Skeletal muscle tissue (tissue), 5 donors: ENCODE measurements around the gene SDE2. TPM values are rescaled to one million over a fixed set of nuclear protein-coding genes. Genes with fewer than 3 reads are reported as not detected.
"Not testable (repeated sequence)": the region's sequence is repeated elsewhere in the genome, so short reads cannot be mapped to it uniquely, and the experiment has no call there.

Source experiments
- H3K27ac ChIP-seq: one replicate; pipeline ENCODE4 v1.7.0; 2013; ENCODE audit warnings: mild to moderate bottlenecking, low read depth, low read length, inconsistent platforms
- H3K27me3 ChIP-seq, 3 donors: one replicate each; pipeline ENCODE4 v1.7.0; 2013; ENCODE audit warnings: low read length in 3 of 3; ENCODE audit not compliant: control insufficient read depth in 3 of 3, insufficient read depth in 3 of 3
- H3K36me3 ChIP-seq, 3 donors: one replicate each; pipeline ENCODE4 v1.7.0; 2013; ENCODE audit warnings: low read length in 3 of 3; ENCODE audit not compliant: control insufficient read depth in 3 of 3, insufficient read depth in 3 of 3
- H3K4me1 ChIP-seq, 3 donors: one replicate each; pipeline ENCODE4 v1.7.0; 2013; ENCODE audit warnings: low read length in 3 of 3, mild to moderate bottlenecking in 3 of 3; ENCODE audit not compliant: control insufficient read depth in 3 of 3, insufficient read depth in 3 of 3
- H3K4me3 ChIP-seq, 3 donors: one replicate each; pipeline ENCODE4 v1.7.0; 2013; ENCODE audit warnings: low read length in 3 of 3
- H3K9ac ChIP-seq, 3 donors: one replicate each; pipeline ENCODE4 v1.7.0; 2013; ENCODE audit warnings: low read length in 3 of 3, mild to moderate bottlenecking in 3 of 3, moderate library complexity in 2 of 3, low read depth in 1 of 3
- H3K9me3 ChIP-seq, 3 donors: one replicate each; pipeline ENCODE4 v1.7.0; 2013; ENCODE audit warnings: low read length in 3 of 3; ENCODE audit not compliant: control insufficient read depth in 3 of 3
- small RNA-seq: library from RNA; depleted of rRNA; stranded (forward); fragments of <200 nt; gene quantifications from one replicate; pipeline ENCODE3, GENCODE V24; 2014
- total RNA-seq: library from RNA; depleted of rRNA; stranded (reverse); fragments of >200 nt; gene quantifications from one replicate; pipeline ENCODE4 v1.2.3, GENCODE V29; 2014
- donor health status: Osteomylitis.

The SDE2 gene
- total RNA-seq, 1 donor from 2014 or later: 28.2 TPM

- not testable (repeated sequence) for H3K4me3 ChIP-seq, H3K27me3 ChIP-seq, H3K36me3 ChIP-seq, H3K27ac ChIP-seq, H3K9ac ChIP-seq, H3K9me3 ChIP-seq
- peaks cover 5 to 19% (median 14%) of the 10 kb centered on the region in 3 donors for H3K4me1 ChIP-seq
Observed at GRCh38 chr1:225939097-225939938, 59.8 kb downstream of the SDE2 start.

DNA sequence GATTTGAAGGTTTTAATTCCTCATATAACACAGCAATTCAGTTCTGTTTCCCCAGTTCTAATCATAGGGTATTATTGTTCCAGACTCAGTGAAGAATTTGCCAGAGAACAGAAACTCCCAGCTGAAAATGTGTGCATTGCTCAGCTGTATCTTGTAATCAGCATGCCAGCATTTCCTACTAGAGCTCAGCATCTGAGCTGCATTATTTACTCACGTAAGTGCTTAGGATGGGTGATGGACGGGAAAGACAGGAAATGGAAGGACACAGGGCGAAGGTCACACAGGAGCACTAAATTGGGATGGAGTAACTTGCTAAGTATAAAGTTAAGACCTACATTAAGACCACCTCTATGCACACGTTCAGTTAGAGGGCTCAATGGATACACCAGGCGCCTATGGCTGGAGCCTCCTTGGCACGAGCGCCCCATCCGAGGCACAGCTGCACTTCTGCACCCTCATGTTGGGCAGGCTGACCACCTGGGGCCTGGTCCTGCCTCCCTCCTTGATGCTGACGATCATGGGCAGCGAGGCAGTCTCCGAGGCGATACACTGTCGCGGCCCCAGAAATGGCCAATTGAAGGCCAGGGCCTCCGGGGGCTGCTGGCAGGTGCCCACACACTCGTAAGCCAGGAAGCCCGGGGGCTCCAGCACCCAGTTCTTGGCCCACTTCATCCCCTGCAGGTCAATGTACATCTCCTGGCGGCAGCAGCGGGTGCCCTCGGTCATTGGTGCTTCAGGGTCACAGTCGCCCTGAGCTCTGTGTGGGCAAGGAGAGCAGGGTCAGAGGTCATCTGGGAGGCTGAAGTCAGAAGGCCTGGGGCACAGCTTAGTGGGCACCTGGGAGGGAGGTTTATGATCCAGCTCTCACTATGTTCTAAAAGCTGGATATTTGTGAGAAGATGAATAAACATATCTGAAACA is 61.8 kb downstream of the SDE2 start:
- Histone ChIP-seq H3K9ac (no peak overlapping the region), H3K27me3 (peaks cover 0 to 5% (median 2%) of the 10 kb centered on the region in 3 donors), H3K27ac (no peak overlapping the region), H3K36me3 (no peaks in the 10 kb centered on the region), H3K4me3 (no peak overlapping the region), H3K4me1 (peaks cover 5 to 15% (median 14%) of the 10 kb centered on the region in 3 donors), H3K9me3 (no peaks in the 10 kb centered on the region)

DNA sequence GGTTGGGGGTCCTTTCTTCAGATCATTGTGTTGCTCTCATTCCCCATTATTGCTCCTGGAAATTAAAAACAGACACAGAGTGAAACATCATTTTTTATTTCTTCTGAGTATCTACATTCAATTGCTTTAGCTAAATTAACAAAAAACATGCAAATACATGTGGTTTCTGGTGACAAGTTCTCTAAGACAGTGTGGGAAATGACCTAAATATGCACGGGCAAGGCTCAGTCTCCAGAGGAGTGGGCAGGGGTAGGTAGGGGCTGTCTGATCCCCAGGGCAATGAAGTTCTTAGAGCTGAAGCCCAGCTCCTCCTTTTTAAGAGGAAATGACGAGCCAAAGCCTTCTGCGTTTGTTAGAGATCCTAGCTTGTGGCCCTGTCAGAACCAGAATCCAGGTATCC is 62.6 kb downstream of the SDE2 start:
- Histone ChIP-seq H3K9me3 (no peaks in the 10 kb centered on the region), H3K36me3 (no peaks in the 10 kb centered on the region), H3K27me3 (peaks cover 0 to 5% (median 2%) of the 10 kb centered on the region in 3 donors), H3K4me1 (peaks cover under 1 to 10% (median 9%) of the 10 kb centered on the region in 3 donors), H3K4me3 (no peak overlapping the region), H3K9ac (no peak overlapping the region), H3K27ac (no peak overlapping the region)

- not testable (repeated sequence) for H3K36me3 ChIP-seq, H3K4me3 ChIP-seq, H3K9me3 ChIP-seq, H3K9ac ChIP-seq, H3K4me1 ChIP-seq, H3K27ac ChIP-seq, H3K27me3 ChIP-seq
Observed at GRCh38 chr1:225936086-225936485, 63.1 kb downstream of the SDE2 start.

DNA sequence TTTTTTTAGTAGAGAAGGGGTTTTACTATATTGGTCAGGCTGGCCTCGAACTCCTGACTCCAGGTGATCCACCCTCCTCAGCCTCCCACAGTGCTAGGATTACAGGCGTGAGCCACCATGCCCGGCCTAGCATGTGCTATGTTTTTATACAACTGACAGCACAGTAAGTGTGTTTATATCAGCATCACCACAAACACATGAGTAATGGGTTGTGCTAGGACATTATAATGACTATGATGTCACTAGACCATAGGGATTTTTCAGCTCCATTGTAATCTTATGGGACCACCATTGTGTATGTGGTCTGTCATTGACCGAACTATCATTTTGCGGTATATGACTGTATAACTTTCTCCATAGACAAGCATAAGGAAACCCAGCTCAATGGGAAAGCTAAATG is 64.4 kb downstream of the SDE2 start:
- no peaks in the 10 kb centered on the region for H3K27me3 ChIP-seq
- no peaks in the 10 kb centered on the region for H3K36me3 ChIP-seq
- H3K4me3 ChIP-seq: no peak overlapping the region
- H3K27ac ChIP-seq: no peak overlapping the region
- no peaks in the 10 kb centered on the region for H3K9me3 ChIP-seq
- H3K9ac ChIP-seq: no peak overlapping the region
- H3K4me1 ChIP-seq: no peaks in the 10 kb centered on the region

GRCh38 chr1:225933072-225933471 is 66.1 kb downstream of the SDE2 start:
- no peak overlapping the region for H3K4me3 ChIP-seq
- no peak overlapping the region for H3K9ac ChIP-seq
- H3K4me1 ChIP-seq: no peaks in the 10 kb centered on the region
- no peaks in the 10 kb centered on the region for H3K36me3 ChIP-seq
- H3K9me3 ChIP-seq: no peaks in the 10 kb centered on the region
- H3K27me3 ChIP-seq: no peaks in the 10 kb centered on the region
- no peak overlapping the region for H3K27ac ChIP-seq

Small RNA genes within 50 kb of the gene (small RNA-seq; reads per million reads assigned to genes)
- gene AL117348.1 (not detected), gene NDUFA3P3 (not detected)

Other genes starting within 250 kb of the SDE2 start
- gene SRP9, start 221.5 kb downstream of the SDE2 start, total RNA-seq: 139 TPM
- 13.0 TPM for gene EPHX1, start 189.2 kb downstream of the SDE2 start, total RNA-seq
- gene TMEM63A, start 117.0 kb downstream of the SDE2 start, total RNA-seq: 12.0 TPM
- gene LEFTY1, start 110.2 kb downstream of the SDE2 start, total RNA-seq: 0.52 TPM
- gene PYCR2, start 75.1 kb downstream of the SDE2 start, total RNA-seq: 17.7 TPM
- gene LEFTY2, start 58.1 kb downstream of the SDE2 start, total RNA-seq: 2.1 TPM
- gene H3-3A, start 63.4 kb upstream of the SDE2 start, total RNA-seq: 319 TPM
- gene ACBD3, start 187.4 kb upstream of the SDE2 start, total RNA-seq: 41.2 TPM
- gene MIXL1, start 224.3 kb upstream of the SDE2 start, total RNA-seq: not detected